Small intestine (tissue), 7 donors: ENCODE measurements around the gene GCDH. TPM values are rescaled to one million over a fixed set of nuclear protein-coding genes. Genes with fewer than 3 reads are reported as not detected.

Source experiments
- DNase-seq, 2 donors: peaks; one replicate each; pipeline versions ENCODE4 v3.0.0 to v3.0.0-alpha.2; 2013
- FAIRE-seq: peaks from 2 replicates; lab custom pipeline; 2012; peaks lifted over from hg19 to GRCh38; lab: Jason Lieb, UNC
- H3K27ac ChIP-seq, 3 donors: one replicate each; pipeline ENCODE4 v1.5.1; 2013; ENCODE audit warnings: low read length in 2 of 3, mild to moderate bottlenecking in 2 of 3, control low read depth in 1 of 3, inconsistent platforms in 1 of 3, low read depth in 1 of 3, moderate library complexity in 1 of 3
- H3K27me3 ChIP-seq, 3 donors: one replicate each; pipeline ENCODE4 v1.6.1; 2013; ENCODE audit warnings: low read length in 3 of 3, inconsistent platforms in 1 of 3; ENCODE audit not compliant: control insufficient read depth in 3 of 3, insufficient read depth in 3 of 3
- H3K36me3 ChIP-seq, 3 donors: one replicate each; pipeline ENCODE4 v1.6.1; 2013; ENCODE audit warnings: low read length in 3 of 3, inconsistent platforms in 1 of 3, low read depth in 1 of 3, mild to moderate bottlenecking in 1 of 3, moderate library complexity in 1 of 3; ENCODE audit not compliant: control insufficient read depth in 3 of 3, insufficient read depth in 2 of 3
- H3K4me1 ChIP-seq, 3 donors: one replicate each; pipeline ENCODE4 v1.6.1; 2013; ENCODE audit warnings: low read length in 2 of 3, inconsistent platforms in 1 of 3, low read depth in 1 of 3, mild to moderate bottlenecking in 1 of 3, moderate library complexity in 1 of 3; ENCODE audit not compliant: control insufficient read depth in 3 of 3, insufficient read depth in 2 of 3
- H3K4me3 ChIP-seq, 3 donors: one replicate each; pipeline ENCODE4 v1.5.1; 2013; ENCODE audit warnings: low read length in 3 of 3, control low read depth in 1 of 3, inconsistent platforms in 1 of 3, low read depth in 1 of 3, mild to moderate bottlenecking in 1 of 3, moderate library complexity in 1 of 3
- H3K9me3 ChIP-seq, 2 donors: one replicate each; pipeline ENCODE4 v1.6.1; 2013; ENCODE audit warnings: low read depth in 1 of 2, low read length in 1 of 2; ENCODE audit not compliant: control insufficient read depth in 2 of 2, insufficient read depth in 1 of 2
- WGBS, 3 donors: extraction: QIAGEN DNeasy Blood & Tissue Kit; methylation state at CpG; one replicate each; pipeline ENCODE4 v1.1.7; 2013; 5-methylcytosine and 5-hydroxymethylcytosine counted together
- polyA plus RNA-seq, 4 donors: library from polyadenylated mRNA; stranded (reverse) in 3 of 4; unstranded in 1 of 4; fragments of 200-250 nt in 3 of 4; fragments of 120-200 nt in 1 of 4; gene quantifications; one replicate each; pipeline versions ENCODE4 v1.2.1 to v1.2.3, GENCODE V29; 2013
- donor health status: healthy with polysubstance abuse.
- donor health status: control.
- donor health status: control.
- donor health status: Bipolar disorder and iron deficiency.
- donor health status: healthy.

Gene GCDH
- polyA plus RNA-seq, 4 donors: 24.8 to 38.9 (median 28.3) TPM

- Histone ChIP-seq H3K4me3 (no peak overlapping the region), H3K27me3 (peaks cover 0 to 9% (median 0%) of the 10 kb centered on the region in 3 donors), H3K27ac (no peak overlapping the region), H3K36me3 (peaks cover 0 to 4% (median 0%) of the 10 kb centered on the region in 3 donors), H3K4me1 (no peaks in the 10 kb centered on the region), H3K9me3 (no peaks in the 10 kb centered on the region)
- 56 to 83% (median 62%) methylated on average over 10 of the region's 10 CpGs for WGBS, 3 donors
- FAIRE-seq: no peak
- DNase-seq: peak in 1 of 2 donors; percentile 29
Measured at GRCh38 chr19:12868540-12869112, 22.3 kb upstream of the GCDH start.

GRCh38 chr19:12871681-12872080 lies 19.3 kb upstream of the GCDH start:
- no peak overlapping the region for H3K4me3 ChIP-seq
- FAIRE-seq (no peak), DNase-seq (no peak)
- H3K27me3 ChIP-seq: peaks cover 0 to 9% (median 0%) of the 10 kb centered on the region in 3 donors
- WGBS, 3 donors: 54 to 75% (median 65%) methylated on average over 3 of the region's 3 CpGs
- peaks cover 0 to 7% (median 0%) of the 10 kb centered on the region in 3 donors for H3K36me3 ChIP-seq
- no peaks in the 10 kb centered on the region for H3K4me1 ChIP-seq
- peaks cover 0 to 3% of the 10 kb centered on the region in 2 donors for H3K9me3 ChIP-seq
- H3K27ac ChIP-seq: no peak overlapping the region

- Histone ChIP-seq H3K4me1 (no peaks in the 10 kb centered on the region), H3K9me3 (peaks cover 0 to 3% of the 10 kb centered on the region in 2 donors), H3K27ac (no peak overlapping the region), H3K27me3 (peaks cover 0 to 9% (median 0%) of the 10 kb centered on the region in 3 donors), H3K36me3 (peaks cover 0 to 7% (median 0%) of the 10 kb centered on the region in 3 donors), H3K4me3 (no peak overlapping the region)
- DNase-seq (no peak), FAIRE-seq (no peak)
- 78 to 86% (median 83%) methylated on average over 5 of the region's 5 CpGs for WGBS, 3 donors
Measured at GRCh38 chr19:12872255-12872654, 18.7 kb upstream of the GCDH start.

- H3K4me1 ChIP-seq: no peaks in the 10 kb centered on the region
- H3K4me3 ChIP-seq: peak overlapping the region in 1 of 3 donors; percentile 36
- peaks cover 0 to 9% (median 0%) of the 10 kb centered on the region in 3 donors for H3K27me3 ChIP-seq
- peaks cover 0 to 3% of the 10 kb centered on the region in 2 donors for H3K9me3 ChIP-seq
- WGBS, 3 donors: 42 to 54% (median 52%) methylated on average over 68 to 70 of the region's 70 CpGs
- DNase-seq: peak; percentile 48 to 86
- H3K27ac ChIP-seq: peak overlapping the region in 1 of 3 donors; percentile 58
- peaks cover 0 to 8% (median under 1%) of the 10 kb centered on the region in 3 donors for H3K36me3 ChIP-seq
- no peak for FAIRE-seq
Measured at GRCh38 chr19:12872941-12873890, 17.7 kb upstream of the GCDH start.

- H3K9me3 ChIP-seq: peaks cover 0 to 3% of the 10 kb centered on the region in 2 donors
- H3K27ac ChIP-seq: no peak overlapping the region
- peaks cover 0 to 9% (median 0%) of the 10 kb centered on the region in 3 donors for H3K27me3 ChIP-seq
- H3K36me3 ChIP-seq: peaks cover 0 to 10% (median 2%) of the 10 kb centered on the region in 3 donors
- no peak for FAIRE-seq
- H3K4me1 ChIP-seq: no peaks in the 10 kb centered on the region
- H3K4me3 ChIP-seq: peak overlapping the region in 1 of 3 donors; percentile 36
- 83 to 88% (median 85%) methylated on average over 73 to 86 of the region's 86 CpGs for WGBS, 3 donors
- no peak for DNase-seq
Measured at GRCh38 chr19:12873891-12874745, 16.8 kb upstream of the GCDH start.

- no peak for FAIRE-seq
Measured at GRCh38 chr19:12875086-12875485, 15.9 kb upstream of the GCDH start.

GRCh38 chr19:12880551-12881171 lies 10.3 kb upstream of the GCDH start:
- Histone ChIP-seq H3K27me3 (peaks cover 0 to 40% (median 4%) of the 10 kb centered on the region in 3 donors), H3K27ac (peak overlapping the region; percentile 24 to 91 (median 55)), H3K36me3 (peaks cover 0 to 3% (median 2%) of the 10 kb centered on the region in 3 donors), H3K9me3 (peaks cover 0 to 32% of the 10 kb centered on the region in 2 donors), H3K4me3 (peak overlapping the region; percentile 59 to 76 (median 62)), H3K4me1 (peaks cover 0 to 14% (median 7%) of the 10 kb centered on the region in 3 donors)
- 13 to 16% (median 15%) methylated on average over 29 of the region's 29 CpGs for WGBS, 3 donors
- DNase-seq (no peak), FAIRE-seq (no peak)

More at GRCh38 chr19:12875086-12875485, 15.9 kb upstream of the GCDH start:
- 92 to 95% (median 94%) methylated on average over 6 of the region's 6 CpGs for WGBS, 3 donors
- peaks cover 0 to 10% (median 2%) of the 10 kb centered on the region in 3 donors for H3K36me3 ChIP-seq
- H3K4me1 ChIP-seq: peaks cover 0 to 2% (median 0%) of the 10 kb centered on the region in 3 donors
- peaks cover 0 to 9% (median 0%) of the 10 kb centered on the region in 3 donors for H3K27me3 ChIP-seq
- no peak overlapping the region for H3K27ac ChIP-seq
- peaks cover 0 to 3% of the 10 kb centered on the region in 2 donors for H3K9me3 ChIP-seq
- no peak overlapping the region for H3K4me3 ChIP-seq
- DNase-seq: no peak
